ENCODE results near the gene TNFRSF1B.

The TNFRSF1B gene

DNA sequence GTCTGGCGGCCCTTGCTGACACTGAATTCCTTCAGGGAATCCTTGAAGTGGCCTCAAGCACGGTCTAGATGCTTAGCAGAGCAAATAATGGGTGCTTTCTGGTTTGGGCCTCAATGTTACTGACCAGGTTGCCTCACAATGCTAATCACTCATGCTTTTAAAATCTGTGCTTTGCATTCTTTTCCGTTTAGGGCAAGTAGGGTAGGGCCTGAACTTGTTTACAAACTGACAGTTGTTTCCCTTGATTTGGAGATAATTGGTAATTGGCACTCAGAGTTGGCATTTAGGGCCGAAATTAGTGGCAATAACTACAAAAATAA lies 64.4 kb downstream of the TNFRSF1B start:
- H3K4me3 ChIP-seq (ENCODE audit: low read length) = peak overlapping the region; percentile 87

DNA sequence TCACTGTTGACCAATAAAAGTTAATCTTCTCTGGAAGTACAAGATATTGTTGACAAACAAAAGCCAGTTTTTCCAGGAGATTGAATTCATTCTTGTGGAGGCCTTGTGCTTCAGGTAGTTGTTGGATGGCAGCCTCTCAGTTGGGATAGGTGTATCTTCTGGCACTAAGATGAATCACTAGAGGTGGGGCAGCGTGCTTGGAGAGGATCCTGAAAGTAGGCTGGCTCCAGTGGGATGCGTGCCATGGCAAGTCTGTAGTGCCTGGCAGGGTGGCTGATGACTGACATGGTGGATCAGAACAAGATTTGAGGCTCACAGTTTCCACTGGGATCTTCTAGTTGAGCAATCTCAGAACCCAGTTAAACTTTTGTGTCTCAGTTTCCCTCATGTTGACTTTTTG lies 65.4 kb downstream of the TNFRSF1B start:
- H3K4me3 ChIP-seq (ENCODE audit: low read length) = no peak overlapping the region
- DNase-seq (ENCODE audit: low read depth, low spot score) = no peak

More for the DNA sequence above, 64.4 kb downstream of the TNFRSF1B start:
- no peak for DNase-seq (ENCODE audit: low read depth, low spot score)

DNA sequence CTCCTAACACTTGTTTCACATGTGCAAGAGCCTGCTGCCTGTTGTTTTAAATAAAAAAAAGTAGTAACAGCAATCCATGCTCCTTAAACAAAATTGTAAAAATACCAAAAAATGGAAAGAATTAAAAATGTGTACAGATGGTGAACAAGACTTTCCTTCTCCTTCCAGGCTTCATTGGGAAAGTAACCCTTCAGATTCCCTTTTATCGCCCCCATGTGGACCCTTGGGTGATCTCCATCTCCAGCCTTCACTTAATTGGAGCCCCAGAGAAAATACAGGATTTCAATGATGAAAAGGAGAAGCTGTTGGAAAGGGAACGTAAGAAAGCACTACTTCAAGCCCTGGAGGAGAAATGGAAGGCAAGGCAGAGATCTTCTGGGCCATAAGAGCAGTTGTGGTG lies 77.3 kb downstream of the TNFRSF1B start:
- H3K4me3 ChIP-seq (ENCODE audit: low read length) = no peak overlapping the region
- DNase-seq (ENCODE audit: low read depth, low spot score) = no peak

DNA sequence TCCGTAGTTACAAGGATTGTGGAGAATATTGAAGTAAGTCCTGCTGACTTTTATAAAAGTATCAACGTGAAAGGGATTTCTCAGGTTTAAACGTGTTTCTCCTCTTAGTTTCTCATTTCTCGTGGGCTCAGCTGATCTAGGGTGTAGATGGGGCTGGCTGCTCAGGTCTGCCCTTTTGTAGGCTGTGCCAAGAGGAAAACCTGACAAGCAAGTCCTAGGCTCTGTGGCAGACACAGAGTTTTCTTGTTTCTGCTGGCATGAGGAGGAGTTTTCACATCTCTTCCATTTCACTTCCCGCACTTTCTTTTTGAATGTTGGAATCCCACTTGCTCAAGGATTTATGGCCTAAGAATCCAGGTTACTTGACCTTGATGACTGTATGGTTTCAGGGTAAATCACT lies 77.8 kb downstream of the TNFRSF1B start:
- H3K4me3 ChIP-seq (ENCODE audit: low read length) = no peak overlapping the region
- no peak for DNase-seq (ENCODE audit: low read depth, low spot score)

DNA sequence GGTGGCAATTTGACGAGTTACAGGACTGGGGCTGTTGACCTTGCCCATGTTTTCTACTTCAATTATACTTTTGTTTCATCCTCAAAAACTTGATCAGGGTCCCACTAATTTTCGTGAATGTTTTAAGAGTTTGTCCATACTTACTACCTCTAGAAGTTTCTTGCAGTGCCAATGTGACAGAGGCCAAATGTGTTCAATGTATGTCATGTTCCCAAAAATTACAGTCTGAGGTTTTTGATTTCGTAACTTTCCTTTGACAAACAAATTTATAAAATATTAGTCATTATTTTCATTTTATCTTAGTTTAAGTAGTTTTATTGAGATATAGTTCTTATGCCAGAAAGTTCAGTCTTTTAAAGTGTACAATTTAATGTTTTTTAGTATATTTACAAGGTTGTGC lies 78.3 kb downstream of the TNFRSF1B start:
- no peak for DNase-seq (ENCODE audit: low read depth, low spot score)
- H3K4me3 ChIP-seq (ENCODE audit: low read length) = no peak overlapping the region

DNA sequence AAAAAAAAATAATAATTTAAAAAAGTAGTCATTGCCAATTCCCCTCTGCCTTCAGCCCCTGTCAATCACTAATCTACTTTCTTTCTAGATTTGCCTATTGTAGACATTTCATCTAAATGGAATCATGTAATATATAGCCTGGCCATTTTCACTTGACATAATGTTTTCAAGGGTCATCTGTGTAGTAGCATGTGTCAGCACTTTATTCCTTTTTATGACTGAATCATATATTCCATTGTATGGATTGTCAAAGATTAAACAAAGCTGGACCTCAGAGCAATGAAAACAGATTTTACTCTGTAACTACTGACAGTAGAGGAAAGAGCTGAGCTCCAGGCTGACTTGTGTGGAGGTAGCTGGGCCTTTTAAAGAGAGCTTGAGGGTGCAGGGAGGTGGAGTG lies 78.9 kb downstream of the TNFRSF1B start:
- DNase-seq (ENCODE audit: low read depth, low spot score) = no peak
- H3K4me3 ChIP-seq (ENCODE audit: low read length) = no peak overlapping the region

DNA sequence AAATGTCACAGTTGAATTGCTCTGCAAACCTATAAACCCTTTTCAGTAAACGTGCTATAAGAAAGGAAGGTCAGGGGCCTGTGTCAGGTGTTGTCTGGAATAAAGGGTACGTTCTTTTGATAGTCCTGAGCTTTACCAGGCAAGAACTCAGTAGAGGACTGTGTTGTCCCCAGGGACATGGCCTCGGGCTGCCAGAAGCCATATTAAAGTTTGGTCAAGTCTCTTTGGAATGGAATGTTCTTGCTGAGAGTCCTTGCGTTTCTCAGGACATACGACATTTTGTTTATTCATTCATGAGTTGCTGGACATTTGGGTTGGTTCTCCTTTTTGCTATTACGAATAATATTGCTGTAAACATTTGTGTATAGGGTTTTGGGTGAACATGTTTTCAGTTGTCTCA lies 79.8 kb downstream of the TNFRSF1B start:
- no peak overlapping the region for H3K4me3 ChIP-seq (ENCODE audit: low read length)
- DNase-seq (ENCODE audit: low read depth, low spot score) = no peak

DNA sequence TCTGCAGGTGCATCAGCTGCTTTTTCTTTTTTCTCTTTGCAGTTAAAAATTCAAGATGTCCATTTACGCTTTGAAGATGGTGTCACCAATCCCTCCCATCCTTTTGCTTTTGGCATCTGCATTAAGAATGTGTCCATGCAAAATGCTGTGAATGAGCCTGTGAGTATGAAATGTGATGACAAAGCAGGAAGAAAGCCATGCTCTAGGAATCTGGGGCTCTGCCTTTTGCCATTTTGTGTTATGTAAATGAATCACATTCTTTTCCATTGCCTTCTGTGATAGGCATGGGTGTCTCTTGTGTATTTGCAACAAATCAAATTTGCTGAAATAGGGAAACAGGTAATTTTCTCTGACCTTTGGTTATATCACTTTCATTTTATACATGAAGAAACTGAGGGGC lies 82.4 kb downstream of the TNFRSF1B start:
- no peak for DNase-seq (ENCODE audit: low read depth, low spot score)

GRCh38 chr1:12249748-12250147 lies 83.0 kb downstream of the TNFRSF1B start:
- H3K4me3 ChIP-seq (ENCODE audit: low read length) = no peak overlapping the region
- no peak for DNase-seq (ENCODE audit: low read depth, low spot score)

More for the DNA sequence above, 82.4 kb downstream of the TNFRSF1B start:
- no peak overlapping the region for H3K4me3 ChIP-seq (ENCODE audit: low read length)

DNA sequence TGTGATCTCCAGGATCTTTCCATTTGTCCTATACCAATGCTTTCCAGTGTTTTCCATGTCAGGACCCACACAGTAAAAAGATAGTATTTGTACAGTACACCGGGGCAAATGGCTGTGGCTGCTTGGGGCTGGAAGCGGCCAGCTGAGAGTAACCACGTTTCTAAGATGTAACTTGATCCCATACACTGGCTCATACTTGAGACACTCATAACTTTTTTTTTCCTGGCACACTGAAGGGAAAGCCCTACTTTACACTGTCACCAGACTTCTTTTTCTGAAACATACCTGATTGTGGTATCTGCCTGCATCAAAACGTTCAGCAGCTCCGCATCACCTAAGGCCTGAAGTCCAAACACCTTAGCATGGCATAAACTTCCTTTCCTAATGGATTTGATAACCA lies 84.7 kb downstream of the TNFRSF1B start:
- no peak for DNase-seq (ENCODE audit: low read depth, low spot score)
- no peak overlapping the region for H3K4me3 ChIP-seq (ENCODE audit: low read length)

GRCh38 chr1:12255913-12256312 lies 89.1 kb downstream of the TNFRSF1B start:
- DNase-seq (ENCODE audit: low read depth, low spot score) = no peak
- no peak overlapping the region for H3K4me3 ChIP-seq (ENCODE audit: low read length)

- no peak overlapping the region for H3K4me3 ChIP-seq (ENCODE audit: low read length)
- DNase-seq (ENCODE audit: low read depth, low spot score) = no peak
Observed at GRCh38 chr1:12258272-12258671, 91.5 kb downstream of the TNFRSF1B start.

Measured in Jurkat, Clone E6-1 (cell line).